Thoracic aorta endothelial cell (primary cell): ENCODE measurements around the gene TANC2. TPM values are rescaled to one million over a fixed set of nuclear protein-coding genes. Genes with fewer than 3 reads are reported as not detected.

ENCODE experiments used
- small RNA-seq: library from RNA; depleted of rRNA; stranded (forward); fragments of <200 nt; gene quantifications from one replicate; pipeline ENCODE3, GENCODE V24; 2012
- total RNA-seq: library from RNA; depleted of rRNA; stranded (reverse); fragments of >200 nt; gene quantifications from 2 replicates; pipeline ENCODE4 v1.2.3, GENCODE V29; 2012

Gene TANC2
- total RNA-seq = 18.4 and 26.7 TPM in 2 replicates

DNA sequence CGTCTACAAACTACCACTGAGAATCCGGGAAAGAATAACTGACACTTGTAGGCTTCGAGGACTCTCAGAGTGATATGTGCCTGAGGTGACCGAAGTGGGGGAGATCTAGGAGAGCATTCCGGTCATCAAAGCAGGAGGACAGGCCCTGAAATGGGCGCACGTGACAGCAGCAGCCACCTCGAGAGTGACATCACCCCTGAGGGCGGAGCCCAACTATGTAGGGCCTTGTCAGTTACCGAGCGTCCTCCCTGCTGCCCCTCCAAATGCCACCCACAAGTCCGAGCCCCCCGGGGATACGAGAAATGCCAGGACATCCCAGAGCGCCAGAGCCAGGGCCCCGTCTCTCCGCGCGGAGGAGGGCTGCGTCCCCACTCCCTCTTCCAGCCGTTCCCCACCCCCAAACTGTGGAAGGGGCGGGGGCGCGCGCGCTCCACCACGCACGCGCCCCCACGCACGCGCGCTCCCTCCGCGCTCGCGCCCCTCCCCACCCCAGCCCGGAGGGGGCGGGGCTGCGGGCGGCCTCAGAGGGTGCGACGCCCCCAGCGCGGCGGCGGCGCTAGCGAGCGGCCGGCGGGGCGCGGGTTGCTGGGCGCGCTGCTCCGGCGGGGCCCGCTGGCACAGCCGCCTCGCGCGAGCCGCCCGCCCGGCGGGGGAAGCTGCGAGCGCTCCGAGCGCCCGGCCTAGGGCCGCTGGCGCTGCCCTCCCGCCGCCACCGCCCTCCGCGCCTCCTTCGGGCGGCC lies at the start of gene TANC2:
Gene TANC2 (plus strand): TSS at position 550 of the 740 bp plus-strand sequence. CDS start 43,325 bp downstream, outside the sequence.

Small RNA genes lying within 50 kb of the gene (small RNA-seq; reads per million reads assigned to genes)
- not detected for gene MIR633

Other genes with a start within 250 kb of the TANC2 start
- not detected in 2 replicates for gene MARCHF10, start 157.9 kb upstream of the TANC2 start, total RNA-seq